ENCODE measurements around the gene MDGA2.

GRCh38 chr14:47044841-47045240, 630.6 kb downstream of the MDGA2 start:
- TF ChIP-seq CTCF (IDR thresholded peaks at IDR 0.05) (no peak), POLR2A (IDR thresholded peaks at IDR 0.05) (no peak)

Data from Peyer's patch (tissue), 4 donors.